ENCODE measurements around the gene ATOH8.

Gene ATOH8

DNA sequence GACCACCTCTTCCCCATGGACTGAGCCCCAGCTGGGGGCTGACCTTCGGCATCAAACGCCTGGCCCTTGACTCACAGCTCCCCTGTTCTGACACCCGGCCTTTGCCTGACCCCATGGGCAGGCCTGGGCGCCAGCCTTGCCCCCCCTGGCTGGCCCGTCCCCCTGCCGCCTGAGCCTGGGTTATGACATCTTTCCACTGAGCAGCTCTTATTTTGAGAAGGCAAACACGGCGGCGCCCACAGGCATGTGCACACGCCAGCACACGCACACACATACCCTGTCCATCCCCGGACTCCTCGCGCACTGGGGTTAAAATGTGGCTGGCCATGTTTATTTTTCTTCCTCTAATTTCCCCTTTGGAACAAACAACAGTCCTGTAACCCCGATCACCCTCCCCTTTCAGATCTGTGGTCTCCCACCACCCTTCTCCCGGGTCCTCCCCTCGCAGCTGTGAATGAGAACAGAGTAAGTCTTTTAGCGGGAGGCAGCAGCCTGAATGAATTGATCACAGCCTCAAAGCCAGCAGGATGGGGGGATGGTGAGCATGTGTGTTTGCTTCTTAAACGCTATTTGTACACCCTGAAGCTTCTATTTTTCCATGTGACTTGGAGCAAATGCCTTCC lies 11.8 kb upstream of the ATOH8 start:
- no peak for DNase-seq (ENCODE audit: low read depth)
- no peak overlapping the region for H3K4me3 ChIP-seq (ENCODE audit: low read depth, low read length)

GRCh38 chr2:85743304-85743978 lies 10.3 kb upstream of the ATOH8 start:
- DNase-seq (ENCODE audit: low read depth), result no peak
- no peak overlapping the region for H3K4me3 ChIP-seq (ENCODE audit: low read depth, low read length)
- TF ChIP-seq, protein P1, sequence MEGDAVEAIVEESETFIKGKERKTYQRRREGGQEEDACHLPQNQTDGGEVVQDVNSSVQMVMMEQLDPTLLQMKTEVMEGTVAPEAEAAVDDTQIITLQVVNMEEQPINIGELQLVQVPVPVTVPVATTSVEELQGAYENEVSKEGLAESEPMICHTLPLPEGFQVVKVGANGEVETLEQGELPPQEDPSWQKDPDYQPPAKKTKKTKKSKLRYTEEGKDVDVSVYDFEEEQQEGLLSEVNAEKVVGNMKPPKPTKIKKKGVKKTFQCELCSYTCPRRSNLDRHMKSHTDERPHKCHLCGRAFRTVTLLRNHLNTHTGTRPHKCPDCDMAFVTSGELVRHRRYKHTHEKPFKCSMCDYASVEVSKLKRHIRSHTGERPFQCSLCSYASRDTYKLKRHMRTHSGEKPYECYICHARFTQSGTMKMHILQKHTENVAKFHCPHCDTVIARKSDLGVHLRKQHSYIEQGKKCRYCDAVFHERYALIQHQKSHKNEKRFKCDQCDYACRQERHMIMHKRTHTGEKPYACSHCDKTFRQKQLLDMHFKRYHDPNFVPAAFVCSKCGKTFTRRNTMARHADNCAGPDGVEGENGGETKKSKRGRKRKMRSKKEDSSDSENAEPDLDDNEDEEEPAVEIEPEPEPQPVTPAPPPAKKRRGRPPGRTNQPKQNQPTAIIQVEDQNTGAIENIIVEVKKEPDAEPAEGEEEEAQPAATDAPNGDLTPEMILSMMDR (IDR thresholded peaks at IDR 0.05; ENCODE audit: low read depth, low read length, missing control alignments), result no peak

More for the DNA sequence above, 11.8 kb upstream of the ATOH8 start:
- TF ChIP-seq, protein P1 (IDR thresholded peaks at IDR 0.05; ENCODE audit: low read depth, low read length, missing control alignments), result no peak

- no peak for DNase-seq (ENCODE audit: low read depth)
- TF ChIP-seq, protein P1 (IDR thresholded peaks at IDR 0.05; ENCODE audit: low read depth, low read length, missing control alignments), result no peak
These were observed 9.7 kb upstream of the ATOH8 start for GRCh38 chr2:85744055-85744454.

GRCh38 chr2:85744741-85745601 lies 8.8 kb upstream of the ATOH8 start:
- TF ChIP-seq, protein P1 (IDR thresholded peaks at IDR 0.05; ENCODE audit: low read depth, low read length, missing control alignments), result no peak
- H3K4me3 ChIP-seq (ENCODE audit: low read depth, low read length), result no peak overlapping the region
- DNase-seq (ENCODE audit: low read depth), result no peak

More at GRCh38 chr2:85744055-85744454, 9.7 kb upstream of the ATOH8 start:
- no peak overlapping the region for H3K4me3 ChIP-seq (ENCODE audit: low read depth, low read length)

- TF ChIP-seq, protein P1 (IDR thresholded peaks at IDR 0.05; ENCODE audit: low read depth, low read length, missing control alignments), result no peak
- DNase-seq (ENCODE audit: low read depth), result no peak
- H3K4me3 ChIP-seq (ENCODE audit: low read depth, low read length), result no peak overlapping the region
These were observed 8.2 kb upstream of the ATOH8 start for GRCh38 chr2:85745619-85746018.

DNA sequence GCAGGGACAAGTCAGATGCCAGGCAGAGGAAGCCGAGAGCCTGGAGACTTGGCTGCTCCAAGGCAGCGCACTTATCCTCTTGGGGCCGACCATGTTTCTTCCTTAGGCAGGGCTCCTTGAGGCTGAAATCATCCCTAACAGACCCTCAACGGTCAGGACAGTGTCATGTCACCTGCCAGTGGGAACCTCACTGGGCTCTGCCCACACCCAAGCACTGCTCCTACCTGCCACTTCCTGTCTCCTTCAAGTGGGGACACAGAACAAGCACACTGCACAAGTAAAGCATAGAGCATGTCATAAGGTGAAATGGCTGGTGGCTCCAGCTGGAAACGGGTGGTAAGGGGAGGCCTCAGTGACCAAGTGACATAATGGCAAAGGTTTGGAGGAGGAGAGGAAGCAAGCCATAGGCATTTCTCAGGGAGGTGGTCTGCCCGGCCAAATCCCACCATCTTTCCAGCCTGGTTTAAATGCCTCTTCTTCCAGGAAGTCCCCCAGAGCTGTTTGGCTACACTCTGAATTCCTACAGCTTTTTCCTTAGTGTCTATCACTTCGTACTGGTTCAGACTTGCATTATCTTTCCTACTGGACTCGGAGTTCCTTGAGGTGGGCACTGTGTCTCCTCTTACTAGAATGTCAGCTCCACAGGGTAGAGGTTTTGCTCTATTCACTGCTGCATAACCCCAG lies 7.3 kb upstream of the ATOH8 start:
- TF ChIP-seq, protein P1 (IDR thresholded peaks at IDR 0.05; ENCODE audit: low read depth, low read length, missing control alignments), result no peak
- no peak overlapping the region for H3K4me3 ChIP-seq (ENCODE audit: low read depth, low read length)
- no peak for DNase-seq (ENCODE audit: low read depth)

Data from GM12864 (cell line).